ENCODE results near the gene PPP5C. TPM values are rescaled to one million over a fixed set of nuclear protein-coding genes. Genes with fewer than 3 reads are reported as not detected.

Gene PPP5C
- polyA plus RNA-seq, 3 donors, result 9.9 to 76.3 (median 12.6) TPM

DNA sequence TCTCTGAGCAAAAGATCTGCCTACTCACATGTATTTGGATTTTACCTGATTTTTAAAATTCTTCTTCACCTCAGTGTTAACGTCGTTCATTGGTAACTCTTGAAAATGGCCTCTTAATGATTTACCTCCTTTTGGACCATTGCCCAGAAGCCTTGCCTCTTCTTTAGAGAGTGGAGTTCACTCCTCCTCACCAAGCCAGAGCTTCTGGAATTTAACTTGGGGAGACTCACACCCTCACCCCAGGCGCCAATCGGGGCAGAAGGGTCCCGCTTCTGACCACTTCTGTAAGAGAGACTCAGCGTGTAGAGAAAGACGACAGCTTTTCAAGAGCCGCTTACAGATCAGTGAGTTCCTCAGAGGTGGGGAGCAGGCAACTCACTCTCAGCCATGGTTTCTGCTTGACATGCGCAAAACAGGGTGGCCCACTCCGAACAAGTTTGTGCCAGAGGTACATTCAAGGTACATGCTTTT is 79.2 kb downstream of the PPP5C start:
- peaks cover 14% of the 10 kb centered on the region for H3K4me1 Mint-ChIP-seq
- Histone ChIP-seq H3K9me3 (replicated peaks in 1 of 2; ENCODE audit: control insufficient read depth in 1 of 2, insufficient read depth in 1 of 2, low read length in 2 of 2) (no peaks in the 10 kb centered on the region), H3K4me3 (replicated peaks in 1 of 3; ENCODE audit: low read depth in 2 of 3, low read length in 3 of 3) (peak overlapping the region in 1 of 3 experiments; percentile 46), H4K20me1 (ENCODE audit: insufficient read depth, low read length) (no peaks in the 10 kb centered on the region), H3K36me3 (replicated peaks in 1 of 2; ENCODE audit: control insufficient read depth in 1 of 2, insufficient read depth in 2 of 2, low read length in 2 of 2) (no peaks in the 10 kb centered on the region), H3K79me2 (ENCODE audit: insufficient read depth, low read length) (no peaks in the 10 kb centered on the region), H2AFZ (ENCODE audit: insufficient read depth, low read depth, low read length, poor library complexity, severe bottlenecking) (peak overlapping the region; percentile 61), H3K27me3 (ENCODE audit: control insufficient read depth in 2 of 2, insufficient read depth in 2 of 2, low read length in 2 of 2) (peaks cover 16 to 52% of the 10 kb centered on the region in 2 donors), H3K27ac (ENCODE audit: low read depth in 1 of 2, low read length in 2 of 2) (no peak overlapping the region), H3K9ac (ENCODE audit: insufficient read depth, low read length, poor library complexity, severe bottlenecking) (no peak overlapping the region), H3K4me1 (ENCODE audit: control insufficient read depth in 1 of 2, insufficient read depth in 2 of 2, low read length in 2 of 2) (peaks cover 12 to 17% of the 10 kb centered on the region in 2 donors), H3K4me2 (replicated peaks; ENCODE audit: extremely low read depth, low read length, poor library complexity, severe bottlenecking) (peak overlapping the region; percentile 31)
- H3K9me3 Mint-ChIP-seq, result peaks cover 0 to 10% (median 3%) of the 10 kb centered on the region in 7 donors
- peak overlapping the region in 1 of 2 donors; percentile 81 for H3K4me3 Mint-ChIP-seq
- no peak overlapping the region for H3K27ac Mint-ChIP-seq
- TF ChIP-seq, protein P1, sequence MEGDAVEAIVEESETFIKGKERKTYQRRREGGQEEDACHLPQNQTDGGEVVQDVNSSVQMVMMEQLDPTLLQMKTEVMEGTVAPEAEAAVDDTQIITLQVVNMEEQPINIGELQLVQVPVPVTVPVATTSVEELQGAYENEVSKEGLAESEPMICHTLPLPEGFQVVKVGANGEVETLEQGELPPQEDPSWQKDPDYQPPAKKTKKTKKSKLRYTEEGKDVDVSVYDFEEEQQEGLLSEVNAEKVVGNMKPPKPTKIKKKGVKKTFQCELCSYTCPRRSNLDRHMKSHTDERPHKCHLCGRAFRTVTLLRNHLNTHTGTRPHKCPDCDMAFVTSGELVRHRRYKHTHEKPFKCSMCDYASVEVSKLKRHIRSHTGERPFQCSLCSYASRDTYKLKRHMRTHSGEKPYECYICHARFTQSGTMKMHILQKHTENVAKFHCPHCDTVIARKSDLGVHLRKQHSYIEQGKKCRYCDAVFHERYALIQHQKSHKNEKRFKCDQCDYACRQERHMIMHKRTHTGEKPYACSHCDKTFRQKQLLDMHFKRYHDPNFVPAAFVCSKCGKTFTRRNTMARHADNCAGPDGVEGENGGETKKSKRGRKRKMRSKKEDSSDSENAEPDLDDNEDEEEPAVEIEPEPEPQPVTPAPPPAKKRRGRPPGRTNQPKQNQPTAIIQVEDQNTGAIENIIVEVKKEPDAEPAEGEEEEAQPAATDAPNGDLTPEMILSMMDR (IDR thresholded peaks at IDR 0.05), result no peak
- intact Hi-C loops (cut with micrococcal nuclease), result no loop called here
- DNase-seq, result no peak
- H3K36me3 Mint-ChIP-seq, result no peaks in the 10 kb centered on the region
- H3K27me3 Mint-ChIP-seq (ENCODE audit: low read depth in 3 of 3), result peaks cover 57 to 74% (median 59%) of the 10 kb centered on the region in 3 donors
- WGBS (ENCODE audit: insufficient coverage), result 12% methylated on average over 7 of the region's 10 CpGs

DNA sequence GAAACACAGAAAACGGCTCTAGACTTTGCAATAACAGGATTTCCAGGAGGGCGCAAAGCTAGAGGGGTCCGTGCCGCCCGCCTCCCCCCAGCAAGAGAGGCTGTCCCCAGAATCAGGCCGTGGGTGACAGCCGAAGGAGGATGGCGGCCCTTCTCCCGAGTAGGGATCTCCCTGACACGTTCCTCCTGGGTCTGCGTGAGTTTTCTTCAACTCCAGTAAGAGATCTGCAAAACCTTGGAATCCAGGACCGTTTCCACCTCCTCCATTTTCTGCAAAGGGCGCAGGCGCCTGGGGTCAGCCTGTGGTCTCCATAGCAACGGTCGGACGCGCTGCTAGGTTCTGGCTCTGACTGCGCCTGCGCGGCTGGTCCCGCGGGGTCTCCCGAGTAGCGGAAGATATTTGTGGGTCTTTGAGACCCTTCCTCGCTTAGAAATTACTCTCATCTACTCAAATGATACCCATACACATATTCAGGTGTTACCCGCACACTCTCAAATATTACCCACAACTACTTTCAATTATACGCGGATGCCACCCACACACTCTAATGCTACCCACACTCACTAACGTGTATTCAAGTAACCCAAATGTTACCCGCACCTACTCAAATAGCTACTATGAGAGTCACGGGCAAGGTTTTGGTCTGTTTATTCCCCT is 79.7 kb downstream of the PPP5C start:
- Histone ChIP-seq H3K4me2 (replicated peaks; ENCODE audit: extremely low read depth, low read length, poor library complexity, severe bottlenecking) (peak overlapping the region; percentile 31), H3K4me1 (ENCODE audit: control insufficient read depth in 1 of 2, insufficient read depth in 2 of 2, low read length in 2 of 2) (peaks cover 12 to 17% of the 10 kb centered on the region in 2 donors), H3K27ac (ENCODE audit: low read depth in 1 of 2, low read length in 2 of 2) (no peak overlapping the region), H3K9ac (ENCODE audit: insufficient read depth, low read length, poor library complexity, severe bottlenecking) (no peak overlapping the region), H3K36me3 (replicated peaks in 1 of 2; ENCODE audit: control insufficient read depth in 1 of 2, insufficient read depth in 2 of 2, low read length in 2 of 2) (no peaks in the 10 kb centered on the region), H3K27me3 (ENCODE audit: control insufficient read depth in 2 of 2, insufficient read depth in 2 of 2, low read length in 2 of 2) (peaks cover 16 to 52% of the 10 kb centered on the region in 2 donors), H3K9me3 (replicated peaks in 1 of 2; ENCODE audit: control insufficient read depth in 1 of 2, insufficient read depth in 1 of 2, low read length in 2 of 2) (no peaks in the 10 kb centered on the region), H3K79me2 (ENCODE audit: insufficient read depth, low read length) (no peaks in the 10 kb centered on the region), H4K20me1 (ENCODE audit: insufficient read depth, low read length) (no peaks in the 10 kb centered on the region), H3K4me3 (replicated peaks in 1 of 3; ENCODE audit: low read depth in 2 of 3, low read length in 3 of 3) (peak overlapping the region in 1 of 3 experiments; percentile 46), H2AFZ (ENCODE audit: insufficient read depth, low read depth, low read length, poor library complexity, severe bottlenecking) (peak overlapping the region; percentile 61)
- Mint-ChIP-seq H3K27me3 (ENCODE audit: low read depth in 3 of 3) (peaks cover 57 to 77% (median 57%) of the 10 kb centered on the region in 3 donors), H3K4me3 (peak overlapping the region in 1 of 2 donors; percentile 81), H3K27ac (no peak overlapping the region), H3K4me1 (peaks cover 14% of the 10 kb centered on the region), H3K36me3 (no peaks in the 10 kb centered on the region), H3K9me3 (peaks cover 0 to 10% (median 5%) of the 10 kb centered on the region in 7 donors)
- intact Hi-C loops (cut with micrococcal nuclease), result no loop called here
- peak in 1 of 3 donors; percentile 18 for DNase-seq
- TF ChIP-seq, protein P1 (IDR thresholded peaks at IDR 0.05), result no peak
- WGBS (ENCODE audit: insufficient coverage), result 10% methylated on average over 19 of the region's 32 CpGs
